Retinal pigment epithelial cell (primary cell): Measurements from ENCODE around the gene MPND.

ENCODE experiments used
- DNase-seq: peaks from one replicate; pipeline ENCODE4 v3.0.0-alpha.2; 2010; ENCODE audit warnings: low read depth
- H3K4me3 ChIP-seq: 2 replicates; pipeline ENCODE4 v1.5.1; 2011; ENCODE audit warnings: mild to moderate bottlenecking, low read length, control low read depth, moderate library complexity
- TF ChIP-seq, protein P1 (sequence below): conservative IDR thresholded peaks from 2 replicates; pipeline ENCODE4 v1.5.1; 2011; ENCODE audit warnings: low read depth, low read length, control low read depth, inconsistent platforms

Gene MPND

DNA sequence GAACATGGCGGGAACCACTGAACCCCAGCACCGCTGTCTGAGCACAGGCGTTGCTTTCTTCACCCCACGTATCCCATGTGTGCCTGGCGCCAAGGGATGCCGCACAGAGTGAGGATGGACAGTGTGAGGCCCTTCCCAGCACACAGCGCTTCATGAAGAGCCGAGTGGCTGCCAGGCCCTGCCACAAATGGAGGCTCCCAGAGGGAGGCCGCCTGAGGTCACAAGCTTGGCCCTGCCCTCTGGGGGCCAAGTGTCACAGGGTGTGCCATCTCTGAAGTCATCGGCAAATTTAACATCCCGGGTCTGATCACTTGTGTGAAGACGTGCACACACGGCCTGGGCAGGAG, 24.4 kb downstream of the MPND start:
- TF ChIP-seq, protein P1, sequence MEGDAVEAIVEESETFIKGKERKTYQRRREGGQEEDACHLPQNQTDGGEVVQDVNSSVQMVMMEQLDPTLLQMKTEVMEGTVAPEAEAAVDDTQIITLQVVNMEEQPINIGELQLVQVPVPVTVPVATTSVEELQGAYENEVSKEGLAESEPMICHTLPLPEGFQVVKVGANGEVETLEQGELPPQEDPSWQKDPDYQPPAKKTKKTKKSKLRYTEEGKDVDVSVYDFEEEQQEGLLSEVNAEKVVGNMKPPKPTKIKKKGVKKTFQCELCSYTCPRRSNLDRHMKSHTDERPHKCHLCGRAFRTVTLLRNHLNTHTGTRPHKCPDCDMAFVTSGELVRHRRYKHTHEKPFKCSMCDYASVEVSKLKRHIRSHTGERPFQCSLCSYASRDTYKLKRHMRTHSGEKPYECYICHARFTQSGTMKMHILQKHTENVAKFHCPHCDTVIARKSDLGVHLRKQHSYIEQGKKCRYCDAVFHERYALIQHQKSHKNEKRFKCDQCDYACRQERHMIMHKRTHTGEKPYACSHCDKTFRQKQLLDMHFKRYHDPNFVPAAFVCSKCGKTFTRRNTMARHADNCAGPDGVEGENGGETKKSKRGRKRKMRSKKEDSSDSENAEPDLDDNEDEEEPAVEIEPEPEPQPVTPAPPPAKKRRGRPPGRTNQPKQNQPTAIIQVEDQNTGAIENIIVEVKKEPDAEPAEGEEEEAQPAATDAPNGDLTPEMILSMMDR = no peak
- no peak overlapping the region for H3K4me3 ChIP-seq
- no peak for DNase-seq

DNA sequence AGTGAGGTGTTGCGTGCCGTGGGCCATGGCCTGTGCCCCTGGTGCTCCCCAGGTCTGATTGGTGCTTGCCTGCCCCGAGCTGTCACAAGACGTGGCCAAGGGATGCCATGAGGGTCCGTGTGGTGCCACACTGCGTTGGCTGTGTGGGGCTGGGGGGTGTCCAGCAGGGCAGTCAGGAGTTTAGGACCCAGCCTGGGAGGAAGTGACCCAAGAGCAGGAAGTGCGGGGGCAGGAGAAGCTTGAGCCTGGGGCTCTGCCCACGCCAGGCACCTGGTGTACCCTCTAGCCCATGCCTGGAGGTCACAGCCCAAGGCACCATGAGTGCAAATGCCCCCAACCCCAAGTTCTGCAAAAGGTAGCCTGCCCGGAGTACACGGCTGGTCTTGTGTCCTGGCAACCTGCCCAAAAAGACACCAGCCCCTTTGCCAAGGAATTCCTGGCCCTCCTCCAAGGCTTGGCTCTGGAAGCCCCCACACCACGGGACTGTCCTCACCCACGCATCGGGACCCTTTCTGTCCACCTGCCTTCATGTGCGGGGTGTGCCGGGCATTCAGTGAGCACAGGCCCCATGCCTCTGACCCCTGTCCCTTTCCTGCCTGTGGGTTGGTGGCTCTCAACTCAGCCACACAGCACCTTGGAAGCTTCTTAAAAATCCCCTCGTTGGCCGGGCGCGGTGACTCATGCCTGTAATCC, 24.9 kb downstream of the MPND start:
- TF ChIP-seq, protein P1 = no peak
- no peak for DNase-seq
- no peak overlapping the region for H3K4me3 ChIP-seq

- TF ChIP-seq, protein P1 = no peak
- no peak overlapping the region for H3K4me3 ChIP-seq
- DNase-seq = no peak
These were observed 25.9 kb downstream of the MPND start for GRCh38 chr19:4369109-4369887.

- TF ChIP-seq, protein P1 = peak; percentile 54
- DNase-seq = no peak
- H3K4me3 ChIP-seq = no peak overlapping the region
These were observed 26.5 kb downstream of the MPND start for GRCh38 chr19:4369888-4370260.

DNA sequence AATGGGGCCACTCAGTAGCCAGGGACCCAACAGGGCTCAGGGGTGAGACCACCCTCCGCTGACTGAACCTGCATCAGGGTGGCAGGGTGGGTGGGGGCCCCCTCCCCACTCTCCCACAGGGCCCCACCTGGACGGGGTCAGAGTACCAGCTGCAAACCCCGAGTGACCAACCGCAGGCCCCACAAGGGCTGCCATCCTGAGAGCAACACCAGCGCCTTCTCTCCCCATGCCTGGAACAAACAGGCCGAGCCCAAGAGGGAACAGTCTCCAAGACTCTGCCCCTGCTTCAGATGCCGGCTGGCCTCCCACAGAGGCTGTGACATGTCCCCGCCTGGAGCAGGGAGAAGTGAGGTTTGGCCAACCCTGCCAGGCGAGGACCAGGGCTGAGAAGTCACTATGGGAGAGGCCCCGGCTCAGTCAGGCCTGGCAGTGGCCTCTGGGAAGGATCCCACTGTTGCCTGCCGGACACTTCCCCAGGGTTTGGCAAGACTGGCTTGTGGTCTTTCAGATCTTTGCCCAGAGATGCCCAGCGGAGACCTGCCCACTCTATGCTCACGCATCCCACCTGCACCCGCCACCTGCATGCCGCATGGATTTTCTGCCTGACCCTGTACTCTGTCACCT, 27.2 kb downstream of the MPND start:
- DNase-seq = no peak
- TF ChIP-seq, protein P1 = no peak
- no peak overlapping the region for H3K4me3 ChIP-seq

DNA sequence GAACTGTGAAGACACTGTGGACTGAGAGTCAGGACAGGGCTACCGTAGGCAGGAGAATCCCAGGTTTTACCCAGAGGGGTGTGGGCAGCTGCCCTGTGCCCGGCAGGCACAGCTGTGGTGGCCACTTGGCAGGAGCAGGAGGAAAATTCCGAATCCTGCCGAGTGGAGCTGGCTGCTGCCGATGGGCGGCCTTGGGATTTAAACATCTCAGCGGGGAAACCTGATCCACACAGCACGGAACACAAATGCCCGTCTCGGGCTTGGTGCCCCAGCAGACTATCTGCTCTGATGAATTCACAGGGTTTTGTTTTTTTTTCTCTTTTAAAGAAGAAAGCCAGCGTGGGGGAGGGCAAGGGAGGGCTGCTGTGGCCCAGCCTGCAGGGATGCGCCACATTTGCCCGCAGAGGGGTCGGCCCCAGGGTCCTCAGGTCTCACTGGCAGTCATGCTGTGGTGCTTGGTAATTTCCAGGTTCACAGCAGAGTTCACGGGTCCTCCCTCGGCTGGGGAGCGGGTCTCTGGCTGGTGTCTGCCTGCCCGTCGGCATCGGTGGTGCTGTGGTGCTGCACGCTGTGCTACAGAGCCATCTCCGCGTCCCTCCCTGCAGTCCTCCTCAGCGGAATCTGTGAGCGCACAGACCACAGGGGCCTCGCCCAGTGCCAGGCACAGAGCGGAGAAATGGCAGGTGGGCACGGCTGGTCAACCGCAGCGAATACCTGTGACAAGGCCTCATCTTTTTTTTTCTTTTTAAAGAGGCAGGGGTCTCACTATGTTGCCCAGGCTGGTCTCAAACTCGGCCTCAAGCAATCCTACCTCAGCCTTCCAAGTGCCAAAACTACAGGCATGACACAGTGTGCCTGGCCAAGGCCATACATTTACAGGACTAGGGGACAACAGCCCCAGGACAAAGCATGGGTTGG, 28.1 kb downstream of the MPND start:
- TF ChIP-seq, protein P1 = no peak
- no peak for DNase-seq
- H3K4me3 ChIP-seq = no peak overlapping the region
